Measurements from ENCODE around the gene HNRNPA1L2. TPM values are rescaled to one million over a fixed set of nuclear protein-coding genes. Genes with fewer than 3 reads are reported as not detected.
"Not testable (repeated sequence)": the region's sequence is repeated elsewhere in the genome, so short reads cannot be mapped to it uniquely, and the experiment has no call there.

HNRNPA1L2 gene
- polyA plus RNA-seq, 1 experiment, result 5.0 TPM

- POLR2A ChIA-PET, result no interaction called here
- no peak for TF ChIP-seq CTCF (IDR thresholded peaks at IDR 0.05; ENCODE audit: insufficient read depth, low read depth, low read length)
- peaks cover 5% of the 10 kb centered on the region for H3K36me3 ChIP-seq (ENCODE audit: control insufficient read depth, insufficient read depth, low read length)
- CTCF ChIA-PET, result interaction anchor here (1.1 to 1.3 kb wide), 2 partner anchors 12 to 18 kb away, joined by 3 read pairs; partner anchors contain the start of gene SUGT1
- no peaks in the 10 kb centered on the region for H3K27me3 ChIP-seq (ENCODE audit: control insufficient read depth, insufficient read depth, low read length)
- no peak overlapping the region for H3K4me3 ChIP-seq (ENCODE audit: low read depth, low read length)
- DNase-seq (ENCODE audit: low read depth), result no peak
These were observed 28.5 kb downstream of the HNRNPA1L2 start for GRCh38 chr13:52670726-52671125.

- H3K4me3 ChIP-seq (ENCODE audit: low read depth, low read length), result no peak overlapping the region
- no peak for DNase-seq (ENCODE audit: low read depth)
- CTCF ChIA-PET, result interaction anchor here (1.1 kb wide), 1 partner anchor 9 kb away, joined by 3 read pairs; no protein-coding TSS in a partner anchor
- TF ChIP-seq CTCF (IDR thresholded peaks at IDR 0.05; ENCODE audit: insufficient read depth, low read depth, low read length), result no peak
- POLR2A ChIA-PET, result no interaction called here
- no peaks in the 10 kb centered on the region for H3K27me3 ChIP-seq (ENCODE audit: control insufficient read depth, insufficient read depth, low read length)
- H3K36me3 ChIP-seq (ENCODE audit: control insufficient read depth, insufficient read depth, low read length), result peaks cover 1% of the 10 kb centered on the region; the same call in 1 of the 2 replicates
These were observed 31.2 kb downstream of the HNRNPA1L2 start for GRCh38 chr13:52673465-52673864.

GRCh38 chr13:52677823-52678222 lies 35.6 kb downstream of the HNRNPA1L2 start:
- no peak for TF ChIP-seq CTCF (IDR thresholded peaks at IDR 0.05; ENCODE audit: insufficient read depth, low read depth, low read length)
- POLR2A ChIA-PET, result no interaction called here
- CTCF ChIA-PET, result no interaction called here
- Histone ChIP-seq H3K36me3 (ENCODE audit: control insufficient read depth, insufficient read depth, low read length) (peaks cover 10% of the 10 kb centered on the region), H3K27me3 (ENCODE audit: control insufficient read depth, insufficient read depth, low read length) (no peaks in the 10 kb centered on the region), H3K4me3 (ENCODE audit: low read depth, low read length) (no peak overlapping the region)
- DNase-seq (ENCODE audit: low read depth), result no peak

- H3K36me3 ChIP-seq (ENCODE audit: control insufficient read depth, insufficient read depth, low read length); POLR2A ChIA-PET; CTCF ChIA-PET; H3K27me3 ChIP-seq (ENCODE audit: control insufficient read depth, insufficient read depth, low read length); DNase-seq (ENCODE audit: low read depth); H3K4me3 ChIP-seq (ENCODE audit: low read depth, low read length): not testable (repeated sequence)
These were observed 43.6 kb downstream of the HNRNPA1L2 start for GRCh38 chr13:52685806-52686205.

GRCh38 chr13:52686376-52686775 lies 44.1 kb downstream of the HNRNPA1L2 start:
- no peak overlapping the region for H3K4me3 ChIP-seq (ENCODE audit: low read depth, low read length)
- no peak for DNase-seq (ENCODE audit: low read depth)
- no peaks in the 10 kb centered on the region for H3K27me3 ChIP-seq (ENCODE audit: control insufficient read depth, insufficient read depth, low read length)
- H3K36me3 ChIP-seq (ENCODE audit: control insufficient read depth, insufficient read depth, low read length), result peaks cover 6% of the 10 kb centered on the region
- ChIA-PET CTCF (no interaction called here), POLR2A (no interaction called here)
- no peak for TF ChIP-seq CTCF (IDR thresholded peaks at IDR 0.05; ENCODE audit: insufficient read depth, low read depth, low read length)

Other genes starting within 250 kb of the HNRNPA1L2 start
- gene THSD1, start 236.3 kb upstream of the HNRNPA1L2 start, polyA plus RNA-seq (2011; rRNA removed), result 4.3 and 4.5 TPM in 2 replicates
- gene VPS36, start 191.8 kb upstream of the HNRNPA1L2 start, polyA plus RNA-seq (2011; rRNA removed), result 10.0 and 19.7 TPM in 2 replicates
- gene CKAP2, start 187.0 kb upstream of the HNRNPA1L2 start, polyA plus RNA-seq (2011; rRNA removed), result 9.6 and 17.2 TPM in 2 replicates
- gene SUGT1, start 10.4 kb downstream of the HNRNPA1L2 start, polyA plus RNA-seq (2011; rRNA removed), result 28.5 and 49.6 TPM in 2 replicates
- not detected in 2 replicates for gene CNMD, start 97.4 kb downstream of the HNRNPA1L2 start, polyA plus RNA-seq (2011; rRNA removed)
- gene PCDH8, start 206.2 kb downstream of the HNRNPA1L2 start, polyA plus RNA-seq (2011; rRNA removed), result 0.83 and 1.8 TPM in 2 replicates